Mucosa of descending colon (tissue), 3 donors: Measurements from ENCODE around the gene MRPL40. TPM values are rescaled to one million over a fixed set of nuclear protein-coding genes. Genes with fewer than 3 reads are reported as not detected.

Experiments
- ATAC-seq: fragments of 200-7000 bp; cut with Tn5 transposase; one replicate; pipeline ENCODE4 v1.9.1; 2020; ENCODE audit warnings: mild to moderate bottlenecking, moderate library complexity
- DNase-seq, 3 donors: peaks; one replicate each; pipeline ENCODE4 v3.0.0-alpha.2; 2020
- H3K36me3 ChIP-seq: fragments of 200-600 bp; one replicate; pipeline ENCODE4 v1.8.0; 2021; ENCODE audit warnings: low read depth, mild to moderate bottlenecking
- H3K4me1 ChIP-seq: fragments of 200-600 bp; one replicate; pipeline ENCODE4 v1.8.0; 2021; ENCODE audit warnings: low read depth, mild to moderate bottlenecking
- H3K4me3 ChIP-seq: fragments of 200-600 bp; one replicate; pipeline ENCODE4 v1.8.0; 2021; ENCODE audit warnings: mild to moderate bottlenecking
- H3K9me3 ChIP-seq: fragments of 200-600 bp; one replicate; pipeline ENCODE4 v1.8.0; 2021; ENCODE audit warnings: mild to moderate bottlenecking
- CTCF ChIP-seq: fragments of 200-600 bp; IDR thresholded peaks from one replicate; pipeline ENCODE4 v1.8.0; 2022; ENCODE audit warnings: antibody characterized with exemption, mild to moderate bottlenecking
- intact Hi-C, 2 donors: fragments of 100-400 bp; cut with DNase I in 1 of 2; cut with micrococcal nuclease in 1 of 2; formaldehyde crosslinking; loops; one replicate each; pipeline versions ENCODE4 v1.11.0 to v1.11.1; 2022; cut with DNase I, micrococcal nuclease
- total RNA-seq, 3 donors: library from RNA; stranded (reverse); fragmentation: NEBNext Ultra II Directional in 2 of 3; extraction: Animal tissue kit (Norgen Biotek cat#: 25700) in 2 of 3; gene quantifications; one replicate each; pipeline versions ENCODE4 v1.2.1 to v1.2.4, GENCODE V29; 2021 to 2023
- donor health status: DM: no; HTN: no; CAD: no; lungs with moderate emphysema.
- donor health status: DM: no; HTN: no; CAD: no.
- donor health status: DM: no; HTN: yes; CAD: no.

MRPL40 gene
- total RNA-seq, 3 donors from 2014 or later: 15.2 to 21.7 (median 19.0) TPM

GRCh38 chr22:19480173-19480568 lies 47.8 kb downstream of the MRPL40 start:
- ATAC-seq (no peak), DNase-seq (no peak)
- Histone ChIP-seq H3K4me3 (peak overlapping the region; percentile 44), H3K36me3 (no peaks in the 10 kb centered on the region), H3K4me1 (peaks cover 13% of the 10 kb centered on the region), H3K9me3 (no peaks in the 10 kb centered on the region)
- intact Hi-C loops: no loop called here
- TF ChIP-seq CTCF: no peak

- Histone ChIP-seq H3K9me3 (no peaks in the 10 kb centered on the region), H3K4me1 (peaks cover 13% of the 10 kb centered on the region), H3K4me3 (no peak overlapping the region), H3K36me3 (no peaks in the 10 kb centered on the region)
- DNase-seq (no peak), ATAC-seq (no peak)
- no peak for TF ChIP-seq CTCF
- intact Hi-C loops: no loop called here
Observed at GRCh38 chr22:19480789-19481188, 48.4 kb downstream of the MRPL40 start.

GRCh38 chr22:19482297-19482696 lies 50.0 kb downstream of the MRPL40 start:
- Histone ChIP-seq H3K4me3 (no peak overlapping the region), H3K4me1 (peaks cover 10% of the 10 kb centered on the region), H3K36me3 (no peaks in the 10 kb centered on the region), H3K9me3 (no peaks in the 10 kb centered on the region)
- intact Hi-C loops: no loop called here
- DNase-seq (no peak), ATAC-seq (no peak)
- no peak for TF ChIP-seq CTCF

GRCh38 chr22:19483481-19484244 lies 51.3 kb downstream of the MRPL40 start:
- intact Hi-C loops: no loop called here
- H3K36me3 ChIP-seq: no peaks in the 10 kb centered on the region

More at GRCh38 chr22:19483481-19484244, 51.3 kb downstream of the MRPL40 start:
- no peak for DNase-seq
- no peak for ATAC-seq
- Histone ChIP-seq H3K9me3 (no peaks in the 10 kb centered on the region), H3K4me3 (no peak overlapping the region), H3K4me1 (peaks cover 3% of the 10 kb centered on the region)
- no peak for TF ChIP-seq CTCF

Other genes starting within 250 kb of the MRPL40 start
- 1 to 10 TPM; 3.0 to 5.9 (median 5.7) TPM for gene CLTCL1, start 140.8 kb upstream of the MRPL40 start, total RNA-seq
- gene HIRA, start 812 bp upstream of the MRPL40 start, total RNA-seq: 10 to 100 TPM; 24.0 to 35.0 (median 27.4) TPM
- gene C22orf39, start 15.2 kb downstream of the MRPL40 start, total RNA-seq: 10 to 100 TPM; 21.9 to 60.4 (median 28.0) TPM
- gene UFD1, start 46.6 kb downstream of the MRPL40 start, total RNA-seq: 10 to 100 TPM; 48.5 to 71.0 (median 49.9) TPM
- 10 to 100 TPM in 1 of 3 donors, 1 to 10 TPM in 2; 2.2 to 13.9 (median 2.8) TPM for gene CDC45, start 47.4 kb downstream of the MRPL40 start, total RNA-seq
- 10 to 100 TPM; 22.0 to 34.7 (median 22.2) TPM for gene CLDN5, start 91.9 kb downstream of the MRPL40 start, total RNA-seq